Stimulated activated CD8-positive, alpha-beta memory T cell treated with anti-CD3 and anti-CD28 coated beads, Interleukin-12 subunit alpha, Interleukin-12 subunit beta, amount 100 ng/mL, for 24 hours (primary cell): ENCODE data around the gene SPEM3.
A peak's percentile ranks its signal among the peaks of the same experiment; 100 is the strongest.

Experiments used
- DNase-seq: peaks from one replicate; pipeline ENCODE4 v3.0.0-alpha.2; 2020; ENCODE audit errors: extremely low read depth

The SPEM3 gene

GRCh38 chr17:7403977-7404736, 24.5 kb upstream of the SPEM3 start, which contains the start of gene TMEM256:
Gene TMEM256 (minus strand): TSS chr17:7404097. CDS start chr17:7404084, 13 bp downstream.
- peak; percentile 91 for DNase-seq

GRCh38 chr17:7404737-7405349, 23.8 kb upstream of the SPEM3 start:
- DNase-seq: peak; percentile 59

- no peak for DNase-seq
These were observed 23.1 kb upstream of the SPEM3 start for GRCh38 chr17:7405350-7406234.

GRCh38 chr17:7406235-7406825, 22.3 kb upstream of the SPEM3 start:
- no peak for DNase-seq

GRCh38 chr17:7407082-7407481, 21.6 kb upstream of the SPEM3 start:
- no peak for DNase-seq

- no peak for DNase-seq
These were observed 21.0 kb upstream of the SPEM3 start, which contains the start of gene NLGN2 for GRCh38 chr17:7407485-7408251. Gene NLGN2 (plus strand): TSS chr17:7407845. CDS start chr17:7408256, 411 bp downstream.

- DNase-seq: no peak
These were observed 20.4 kb upstream of the SPEM3 start for GRCh38 chr17:7408252-7408727.

- DNase-seq: no peak
These were observed 19.8 kb upstream of the SPEM3 start for GRCh38 chr17:7408863-7409262.

- DNase-seq: no peak
These were observed 18.9 kb upstream of the SPEM3 start for GRCh38 chr17:7409716-7410115.

- no peak for DNase-seq
These were observed 17.8 kb upstream of the SPEM3 start for GRCh38 chr17:7410634-7411426.

- DNase-seq: no peak
These were observed 17.3 kb upstream of the SPEM3 start for GRCh38 chr17:7411427-7411750.

- DNase-seq: no peak
These were observed 15.2 kb upstream of the SPEM3 start for GRCh38 chr17:7413346-7413985.

- DNase-seq: no peak
These were observed 13.8 kb upstream of the SPEM3 start for GRCh38 chr17:7414837-7415236.

- no peak for DNase-seq
These were observed 12.9 kb upstream of the SPEM3 start for GRCh38 chr17:7415784-7416183.

GRCh38 chr17:7416323-7416722, 12.3 kb upstream of the SPEM3 start:
- no peak for DNase-seq

GRCh38 chr17:7417056-7417655, 11.5 kb upstream of the SPEM3 start:
- DNase-seq: no peak

GRCh38 chr17:7418472-7419152, 10.0 kb upstream of the SPEM3 start:
- DNase-seq: no peak

GRCh38 chr17:7419819-7420610, 8.6 kb upstream of the SPEM3 start, which contains the start of gene SPEM1:
Gene SPEM1 (plus strand): TSS chr17:7420324. CDS start chr17:7420385, 61 bp downstream.
- no peak for DNase-seq
